Astrocyte of the cerebellum (primary cell): ENCODE measurements around the gene KSR1.
"Not testable (repeated sequence)": the region's sequence is repeated elsewhere in the genome, so short reads cannot be mapped to it uniquely, and the experiment has no call there.

Source experiments
- DNase-seq: peaks from one replicate; pipeline ENCODE4 v3.0.0-alpha.2; 2011; ENCODE audit warnings: low read depth
- H3K4me3 ChIP-seq: 2 replicates; pipeline ENCODE4 v1.5.1; 2011; ENCODE audit warnings: mild to moderate bottlenecking, low read depth, low read length, moderate library complexity
- in situ Hi-C: cut with HindIII; loops from 2 replicates; pipeline ENCODE4 v1.10.0; 2017; ENCODE audit warnings: low sequenced_read_pairs
- TF ChIP-seq, protein P1 (sequence below): IDR thresholded peaks from 2 replicates; pipeline ENCODE4 v1.5.1; 2012; ENCODE audit warnings: low read length, low read depth, moderate library complexity, mild to moderate bottlenecking; ENCODE audit errors: missing control alignments

The KSR1 gene

DNA sequence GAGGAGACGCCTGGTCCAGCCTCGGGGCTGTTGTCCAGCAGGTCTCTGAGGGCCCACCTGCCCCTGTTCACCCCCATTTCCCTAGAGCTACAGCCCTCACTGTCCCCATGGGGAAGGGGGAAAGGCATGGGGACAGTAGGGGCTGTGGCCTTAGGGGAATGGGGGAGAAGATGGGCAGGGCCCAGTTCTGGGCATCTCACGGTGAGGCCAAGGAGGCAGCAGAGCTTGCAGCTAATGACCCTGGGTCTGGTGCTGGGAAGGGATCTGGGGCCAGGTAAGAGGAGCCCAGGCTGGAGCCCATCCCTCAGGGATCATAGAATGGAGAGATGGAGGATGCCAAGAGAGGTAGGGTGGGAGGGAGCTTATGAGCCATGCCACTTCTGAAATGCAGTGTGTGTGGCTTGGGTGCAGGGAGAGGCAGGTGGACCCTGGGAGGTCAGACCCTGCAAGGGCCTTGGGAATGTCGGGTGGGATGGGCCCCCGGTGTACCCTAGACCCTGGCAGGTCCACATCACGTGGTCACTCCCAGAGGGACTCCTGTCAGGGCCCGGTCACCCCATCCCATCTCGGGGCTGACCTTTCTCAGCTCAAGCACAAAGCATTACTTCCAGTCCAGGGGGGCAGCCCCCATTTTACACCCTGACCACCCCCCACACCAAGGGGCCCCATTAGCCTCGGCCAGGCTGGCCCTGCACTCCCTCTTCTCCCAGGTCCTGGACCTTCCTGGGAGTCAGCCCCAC is 35.9 kb upstream of the KSR1 start:
- TF ChIP-seq, protein P1, sequence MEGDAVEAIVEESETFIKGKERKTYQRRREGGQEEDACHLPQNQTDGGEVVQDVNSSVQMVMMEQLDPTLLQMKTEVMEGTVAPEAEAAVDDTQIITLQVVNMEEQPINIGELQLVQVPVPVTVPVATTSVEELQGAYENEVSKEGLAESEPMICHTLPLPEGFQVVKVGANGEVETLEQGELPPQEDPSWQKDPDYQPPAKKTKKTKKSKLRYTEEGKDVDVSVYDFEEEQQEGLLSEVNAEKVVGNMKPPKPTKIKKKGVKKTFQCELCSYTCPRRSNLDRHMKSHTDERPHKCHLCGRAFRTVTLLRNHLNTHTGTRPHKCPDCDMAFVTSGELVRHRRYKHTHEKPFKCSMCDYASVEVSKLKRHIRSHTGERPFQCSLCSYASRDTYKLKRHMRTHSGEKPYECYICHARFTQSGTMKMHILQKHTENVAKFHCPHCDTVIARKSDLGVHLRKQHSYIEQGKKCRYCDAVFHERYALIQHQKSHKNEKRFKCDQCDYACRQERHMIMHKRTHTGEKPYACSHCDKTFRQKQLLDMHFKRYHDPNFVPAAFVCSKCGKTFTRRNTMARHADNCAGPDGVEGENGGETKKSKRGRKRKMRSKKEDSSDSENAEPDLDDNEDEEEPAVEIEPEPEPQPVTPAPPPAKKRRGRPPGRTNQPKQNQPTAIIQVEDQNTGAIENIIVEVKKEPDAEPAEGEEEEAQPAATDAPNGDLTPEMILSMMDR, result no peak
- no peak overlapping the region for H3K4me3 ChIP-seq
- in situ Hi-C loops, result no loop called here
- DNase-seq, result no peak

DNA sequence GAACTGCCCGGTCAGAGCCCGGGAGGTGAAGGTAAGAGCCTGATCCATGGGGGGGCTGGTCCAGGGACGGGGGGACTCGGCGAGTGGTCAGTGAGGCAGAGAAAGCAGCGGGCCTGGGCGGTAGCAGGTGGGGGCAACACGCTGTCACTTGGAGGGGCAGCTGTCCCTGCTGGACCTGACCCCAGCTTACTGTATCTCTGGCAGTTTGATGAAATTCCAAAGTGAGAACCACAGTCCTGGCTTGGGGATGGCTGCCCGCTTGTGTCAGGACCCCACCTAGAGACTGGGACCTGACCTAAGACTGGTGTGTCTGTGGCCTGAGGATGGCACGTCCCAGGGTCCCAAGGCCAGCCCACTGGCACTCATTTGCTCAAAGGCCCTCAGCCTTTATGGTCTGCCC is 35.1 kb upstream of the KSR1 start:
- no peak overlapping the region for H3K4me3 ChIP-seq
- no peak for DNase-seq
- TF ChIP-seq, protein P1, result no peak
- in situ Hi-C loops, result no loop called here

DNA sequence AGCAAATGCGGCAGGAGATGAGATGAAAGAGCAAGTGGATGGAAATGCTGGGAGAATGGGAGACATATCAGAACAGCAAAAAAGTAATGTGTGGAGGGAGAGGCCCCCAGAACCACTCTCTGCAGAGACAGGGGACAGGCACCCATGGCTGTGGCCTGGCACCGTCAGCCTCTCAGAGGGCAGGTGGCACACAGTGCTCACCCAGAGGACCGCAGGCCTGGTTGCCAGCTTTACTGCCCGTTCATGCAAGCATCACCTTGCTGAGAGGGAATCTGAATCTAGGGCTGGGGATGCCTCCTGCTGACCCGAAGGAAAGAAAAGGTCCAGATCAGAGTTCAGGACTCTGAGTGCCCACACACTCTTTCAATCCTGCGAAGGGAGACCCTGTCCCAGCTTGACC is 34.6 kb upstream of the KSR1 start:
- H3K4me3 ChIP-seq, in situ Hi-C loops, DNase-seq: not testable (repeated sequence)

DNA sequence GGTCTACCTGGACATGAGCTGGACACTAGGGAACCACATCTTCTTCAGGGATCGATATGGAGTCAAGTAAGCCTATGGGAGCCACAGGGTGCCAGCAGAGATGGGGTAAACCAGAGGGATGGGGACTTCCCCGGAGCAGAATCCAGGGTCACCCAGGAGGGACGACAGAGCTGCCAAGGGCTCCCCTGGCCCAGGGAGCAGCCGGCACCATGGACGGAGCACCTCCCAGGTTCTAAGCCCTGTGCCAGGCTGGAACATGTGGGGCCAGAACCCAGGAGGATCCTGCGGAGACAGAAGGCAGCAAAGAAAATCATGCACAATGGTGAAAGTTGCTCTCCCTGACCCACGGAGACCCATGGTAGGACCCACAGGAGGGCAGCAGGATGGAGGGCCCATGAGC is 33.6 kb upstream of the KSR1 start:
- TF ChIP-seq, protein P1, result no peak
- in situ Hi-C loops, result no loop called here
- DNase-seq, result no peak
- H3K4me3 ChIP-seq, result no peak overlapping the region

DNA sequence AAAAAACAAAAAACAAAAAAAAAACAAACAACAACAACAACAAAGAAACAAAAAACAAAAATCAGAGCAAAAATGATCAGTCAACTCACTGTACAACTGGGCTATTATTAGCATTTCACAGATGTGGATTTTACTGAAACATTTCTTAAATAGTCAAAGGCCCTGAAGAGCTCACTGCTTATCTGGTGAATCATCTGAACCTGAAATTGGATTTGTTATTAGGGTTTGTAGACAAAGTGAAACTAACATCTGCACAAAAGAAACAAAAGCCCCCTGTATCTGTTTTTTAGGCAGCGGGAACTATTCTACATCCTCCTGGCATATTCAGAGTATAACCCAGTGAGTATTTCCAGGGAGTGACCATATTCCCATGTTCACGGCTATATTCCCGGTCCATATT is 32.6 kb upstream of the KSR1 start:
- no peak overlapping the region for H3K4me3 ChIP-seq
- in situ Hi-C loops, result no loop called here
- DNase-seq, result no peak
- TF ChIP-seq, protein P1, result no peak

DNA sequence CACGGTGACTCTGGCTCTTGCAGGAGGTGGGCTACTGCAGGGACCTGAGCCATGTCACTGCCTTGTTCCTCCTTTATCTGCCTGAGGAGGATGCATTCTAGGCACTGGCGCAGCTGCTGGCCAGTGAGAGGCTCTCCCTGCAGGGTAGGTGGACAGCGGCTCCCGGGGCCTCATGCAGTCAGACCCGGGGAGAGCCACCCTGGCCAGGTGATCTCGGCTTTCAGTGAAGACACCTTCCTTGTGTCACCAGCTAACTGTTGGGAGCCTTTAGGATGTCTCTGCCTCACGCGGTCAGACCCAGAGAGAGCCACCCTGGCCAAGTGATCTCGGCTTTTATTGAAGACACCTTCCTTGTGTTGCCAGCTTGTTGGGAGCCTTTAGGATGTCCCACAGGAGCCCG is 31.7 kb upstream of the KSR1 start:
- no peak overlapping the region for H3K4me3 ChIP-seq
- DNase-seq, result no peak
- in situ Hi-C loops, result no loop called here
- TF ChIP-seq, protein P1, result no peak

DNA sequence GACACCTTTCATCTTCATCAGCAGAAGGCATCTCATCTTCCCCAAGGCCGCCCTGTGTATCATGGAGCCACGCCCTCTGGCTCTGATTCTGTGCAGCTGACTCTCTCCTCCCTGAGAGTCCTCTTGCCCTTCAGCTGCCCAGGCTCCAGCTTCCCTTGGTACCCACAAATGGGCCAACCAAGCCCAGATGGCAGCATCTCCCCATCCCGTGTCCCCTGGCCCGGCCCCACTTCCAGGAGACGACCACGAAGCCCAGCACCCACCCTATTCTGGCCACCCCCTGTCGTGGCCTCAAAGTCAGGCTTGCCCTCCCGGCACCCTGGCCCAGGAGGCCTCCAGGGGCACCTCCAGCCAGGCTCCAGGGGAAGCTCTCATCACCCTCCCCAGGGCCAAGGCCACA is 31.3 kb upstream of the KSR1 start:
- in situ Hi-C loops, result loop anchor here (25.0 kb wide), 1 partner anchor 88 kb away; no protein-coding TSS in a partner anchor
- H3K4me3 ChIP-seq, result no peak overlapping the region
- DNase-seq, result no peak
- TF ChIP-seq, protein P1, result no peak

DNA sequence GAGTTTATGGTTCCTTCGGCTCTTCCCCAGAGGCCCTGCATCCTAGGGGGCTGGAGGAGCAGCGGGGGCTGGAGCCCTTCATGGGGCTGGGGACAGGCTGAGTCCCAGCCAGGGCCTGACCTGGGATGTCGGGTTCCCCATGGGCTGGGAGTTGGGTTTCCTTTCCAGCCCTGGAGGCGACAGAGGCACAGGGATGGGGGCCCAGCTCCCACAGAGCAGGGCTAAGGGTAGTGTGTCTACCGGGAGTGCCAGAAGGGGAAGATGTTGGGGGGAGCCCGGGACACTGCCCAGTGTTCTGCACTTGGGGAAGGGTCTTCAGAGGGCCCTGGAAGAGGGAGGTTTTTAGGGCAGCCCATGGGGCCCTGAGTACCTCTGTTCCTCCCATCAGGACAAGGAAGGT is 30.7 kb upstream of the KSR1 start:
- not testable (repeated sequence) for DNase-seq, H3K4me3 ChIP-seq
- in situ Hi-C loops, result loop anchor here (25.0 kb wide), 1 partner anchor 88 kb away; no protein-coding TSS in a partner anchor
